ENCODE data around the gene UBL4A.

GRCh38 chrX:154484255-154485149 lies 1.9 kb downstream of the UBL4A start:
- TF ChIP-seq CTCF (IDR thresholded peaks at IDR 0.05), result no peak
- TF ChIP-seq POLR2A (IDR thresholded peaks at IDR 0.05), result no peak

Measured in thyroid gland (tissue), 4 donors.